GM11168 (cell line): ENCODE measurements around the gene C8G.

Experiments used
- in situ Hi-C: fragments of 300-500 bp; cut with MboI; formaldehyde crosslinking; loops from one replicate; pipeline ENCODE4 v1.12.0; 2022; ENCODE audit warnings: low sequenced_read_pairs; ENCODE audit not compliant: unreplicated experiment

The C8G gene

GRCh38 chr9:136952321-136952850, 7.3 kb downstream of the C8G start:
- in situ Hi-C loops = no loop called here

DNA sequence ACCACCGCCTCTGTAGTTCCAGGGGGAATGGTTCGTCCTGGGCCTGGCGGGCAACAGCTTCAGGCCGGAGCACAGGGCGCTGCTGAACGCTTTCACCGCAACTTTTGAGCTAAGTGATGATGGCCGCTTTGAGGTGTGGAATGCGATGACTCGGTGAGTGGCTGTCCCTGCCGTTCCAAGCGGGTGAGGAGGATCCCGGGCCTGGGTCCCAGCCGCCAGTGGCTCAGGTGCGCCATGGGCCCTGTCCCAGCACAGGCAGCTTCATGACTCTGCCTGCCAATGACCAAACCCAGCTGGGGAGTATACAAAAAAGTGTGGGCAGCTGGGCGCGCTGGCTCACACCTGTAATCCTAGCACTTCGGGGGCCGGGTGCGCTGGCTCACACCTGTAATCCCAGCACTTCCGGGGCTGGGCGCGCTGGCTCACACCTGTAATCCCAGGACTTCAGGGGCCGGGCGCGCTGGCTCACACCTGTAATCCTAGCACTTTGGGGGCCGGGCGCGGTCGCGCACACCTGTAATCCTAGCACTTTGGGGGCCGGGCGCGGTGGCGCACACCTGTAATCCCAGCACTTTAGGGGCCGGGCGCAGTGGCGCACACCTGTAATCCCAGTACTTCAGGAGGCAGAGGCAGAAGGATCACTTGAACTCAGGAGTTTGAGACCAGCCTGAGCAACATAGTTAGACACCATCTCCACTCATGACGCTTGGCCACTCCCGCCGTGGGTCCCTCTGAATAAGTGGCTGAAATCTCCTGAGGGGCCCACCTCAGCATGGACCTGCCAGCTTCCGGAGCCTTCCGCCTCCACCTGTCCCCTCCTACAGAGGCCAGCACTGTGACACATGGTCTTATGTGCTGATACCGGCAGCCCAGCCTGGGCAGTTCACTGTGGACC, 8.1 kb downstream of the C8G start:
- in situ Hi-C loops = no loop called here

DNA sequence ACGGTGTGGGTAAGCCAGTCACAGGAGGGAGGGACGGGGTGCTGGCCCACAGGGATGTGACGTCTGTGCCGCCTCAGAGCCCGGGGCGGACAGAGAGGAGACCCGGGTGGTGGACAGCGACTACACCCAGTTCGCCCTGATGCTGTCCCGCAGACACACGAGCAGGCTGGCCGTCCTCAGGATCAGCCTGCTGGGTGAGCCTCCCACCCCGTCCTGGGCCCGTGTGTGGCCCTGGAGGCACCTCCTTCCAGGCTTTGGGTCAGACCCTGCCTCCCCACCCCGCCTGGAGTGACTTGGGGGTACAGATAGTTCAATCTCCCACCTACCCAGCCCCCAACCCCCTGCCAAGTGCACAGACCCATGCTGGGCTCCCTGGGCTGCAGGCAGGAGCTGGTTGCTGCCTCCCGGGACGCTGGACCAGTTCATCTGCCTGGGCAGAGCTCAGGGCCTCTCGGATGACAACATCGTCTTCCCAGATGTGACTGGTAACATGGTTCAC, 8.8 kb downstream of the C8G start:
- in situ Hi-C loops = no loop called here

DNA sequence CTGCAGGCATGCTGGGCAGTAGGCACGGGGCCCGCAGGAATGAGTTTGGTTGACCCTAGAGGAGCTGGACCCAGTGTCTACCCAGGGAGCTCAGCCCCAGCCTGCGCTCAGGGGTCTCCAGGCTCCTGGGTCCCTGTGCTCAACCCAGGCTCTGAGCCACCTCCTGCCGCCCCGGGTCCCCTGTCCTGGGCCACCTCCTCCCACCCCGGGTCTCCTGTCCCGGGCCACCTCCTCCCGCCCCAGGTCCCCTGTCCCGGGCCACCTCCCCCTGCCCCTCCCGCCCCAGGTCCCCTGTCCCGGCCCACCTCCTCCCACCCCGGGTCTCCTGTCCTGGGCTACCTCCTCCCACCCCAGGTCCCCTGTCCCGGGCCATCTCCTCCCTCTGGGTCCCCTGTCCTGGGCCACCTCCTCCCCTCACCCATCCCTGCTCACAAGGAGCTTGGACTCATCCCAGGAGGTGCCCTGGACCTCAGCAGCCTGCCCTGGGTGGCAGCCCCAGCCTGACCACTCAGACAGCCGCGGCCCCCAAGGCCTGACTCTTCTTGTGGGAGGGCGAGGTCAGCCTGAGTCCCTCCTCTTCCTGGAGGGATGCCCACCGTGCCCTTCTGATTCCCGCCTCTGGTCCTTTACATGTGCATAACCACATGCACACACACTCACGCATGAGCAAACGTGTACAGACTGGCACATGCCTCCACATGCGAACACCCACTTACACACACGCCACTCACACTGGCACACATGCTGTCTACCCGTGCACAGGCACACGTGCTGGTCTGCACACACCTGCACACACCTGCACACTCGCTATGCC, 9.4 kb downstream of the C8G start:
- in situ Hi-C loops = no loop called here

GRCh38 chr9:136955202-136955942, 10.3 kb downstream of the C8G start:
- in situ Hi-C loops = no loop called here

GRCh38 chr9:136955943-136956335, 10.9 kb downstream of the C8G start:
- in situ Hi-C loops = no loop called here

DNA sequence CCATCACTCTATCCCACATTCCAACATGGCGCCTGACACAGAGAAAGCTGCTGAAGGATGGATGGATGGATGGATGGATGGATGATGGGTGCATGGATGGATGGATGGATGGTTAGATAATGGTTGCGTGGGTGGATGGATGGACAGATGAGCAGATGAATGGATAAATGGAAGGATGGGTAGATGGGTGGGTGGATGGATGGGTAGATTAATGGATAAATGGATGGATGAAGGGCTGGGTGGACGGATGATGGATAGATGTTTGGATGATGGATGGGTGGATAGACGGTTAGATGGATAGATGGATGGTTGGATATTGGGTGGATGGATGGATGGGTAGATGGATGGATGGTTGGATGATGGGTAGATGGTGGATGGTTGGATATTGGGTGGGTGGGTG, 11.6 kb downstream of the C8G start:
- in situ Hi-C loops = no loop called here

- in situ Hi-C loops = no loop called here
Measured at GRCh38 chr9:136957461-136957860, 12.4 kb downstream of the C8G start.

GRCh38 chr9:136957901-136958300, 12.9 kb downstream of the C8G start:
- in situ Hi-C loops = no loop called here

- in situ Hi-C loops = no loop called here
Measured at GRCh38 chr9:136958473-136958872, 13.4 kb downstream of the C8G start.

GRCh38 chr9:136958898-136959850, 14.1 kb downstream of the C8G start:
- in situ Hi-C loops = no loop called here

DNA sequence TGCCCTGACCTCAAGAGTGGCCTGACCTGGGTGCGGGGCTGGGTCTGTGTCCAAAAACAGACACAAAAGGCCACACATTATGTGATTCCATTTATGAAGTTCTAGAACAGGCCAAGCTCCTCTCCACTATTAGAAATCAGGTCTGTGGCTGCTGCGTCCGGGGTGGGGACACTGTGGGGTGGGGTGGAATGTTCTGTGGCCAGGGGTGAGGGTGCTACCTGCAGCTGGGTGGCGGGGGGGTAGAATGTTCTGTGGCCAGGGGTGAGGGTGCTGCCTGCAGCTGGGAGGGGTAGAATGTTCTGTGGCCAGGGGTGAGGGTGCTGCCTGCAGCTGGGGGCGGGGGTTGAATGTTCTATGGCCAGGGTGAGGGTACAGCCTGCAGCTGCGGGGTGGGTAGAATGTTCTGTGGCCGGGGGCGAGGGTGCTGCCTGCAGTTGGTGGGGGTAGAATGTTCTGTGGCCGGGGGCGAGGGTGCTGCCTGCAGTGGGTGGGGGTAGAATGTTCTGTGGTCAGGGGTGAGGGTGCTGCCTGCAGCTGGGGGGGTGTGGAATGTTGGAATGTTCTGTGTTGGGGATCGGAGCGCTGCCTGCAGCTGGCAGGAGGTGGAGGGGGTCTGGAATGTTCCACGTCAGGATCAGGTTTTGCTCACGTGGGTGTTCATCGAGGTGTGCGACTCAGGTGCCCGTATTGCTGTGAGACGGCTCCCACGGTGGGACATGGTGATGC, 15.3 kb downstream of the C8G start:
- in situ Hi-C loops = no loop called here

- in situ Hi-C loops = no loop called here
Measured at GRCh38 chr9:136960938-136961275, 15.9 kb downstream of the C8G start.

DNA sequence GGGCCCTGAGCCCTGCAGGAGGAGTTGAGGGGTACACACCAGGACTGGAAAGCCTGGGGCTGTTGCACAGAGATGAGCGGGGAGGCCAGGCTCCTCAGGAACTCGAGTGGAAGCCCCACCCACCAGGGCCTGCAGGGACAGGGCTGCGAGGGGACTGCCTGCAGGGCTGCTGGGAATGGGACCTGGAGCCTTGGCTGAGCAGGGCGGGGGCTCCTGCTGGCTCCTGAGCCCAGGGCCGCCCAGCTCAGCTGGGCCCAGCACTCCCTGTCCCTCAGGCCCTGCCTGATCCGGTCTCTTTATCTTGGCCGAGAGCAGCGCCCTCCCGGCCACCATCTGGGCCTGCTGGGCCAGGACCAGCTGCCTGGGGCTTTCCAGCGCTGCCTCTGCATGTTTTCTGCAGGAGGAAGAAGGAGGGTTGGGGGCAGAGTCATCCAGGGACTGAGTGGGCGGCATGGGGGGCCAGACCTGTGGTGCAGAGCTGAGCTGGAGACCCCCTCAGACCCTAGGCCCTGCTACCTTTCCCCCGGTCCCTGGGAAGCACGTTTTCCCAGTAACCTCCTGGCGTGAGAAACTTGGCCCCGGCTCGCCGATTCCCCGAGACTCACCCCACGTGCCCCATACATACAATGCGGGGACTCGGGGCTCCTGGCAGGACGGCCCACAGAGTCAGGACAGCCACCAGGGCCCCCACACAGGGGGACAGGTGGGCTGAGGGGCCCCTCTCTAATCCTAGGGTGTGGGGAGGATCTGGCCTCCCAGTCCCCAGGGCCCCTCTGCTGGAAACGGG, 16.4 kb downstream of the C8G start:
- in situ Hi-C loops = no loop called here

- in situ Hi-C loops = no loop called here
Measured at GRCh38 chr9:136962163-136962562, 17.1 kb downstream of the C8G start.

GRCh38 chr9:136962701-136963248, 17.7 kb downstream of the C8G start:
- in situ Hi-C loops = no loop called here

DNA sequence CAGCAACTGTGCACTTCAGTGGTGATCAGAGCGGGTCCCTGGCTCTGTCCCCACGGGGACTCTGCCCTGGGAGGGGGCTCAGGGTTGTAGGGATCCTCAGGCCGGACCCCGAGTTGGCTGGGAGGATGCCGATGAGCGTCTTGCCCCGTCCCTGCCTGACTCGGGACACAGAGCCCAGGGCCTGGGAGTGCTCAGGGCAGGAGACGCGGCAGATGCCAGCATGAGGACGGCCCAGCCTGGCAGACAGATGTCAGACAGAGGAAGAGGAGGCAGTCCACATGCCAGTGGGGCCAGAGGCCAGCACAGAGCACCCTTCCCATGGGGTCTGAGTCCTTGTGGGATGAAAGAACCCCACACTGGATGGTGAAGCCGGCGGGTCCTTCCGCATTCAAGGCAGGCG, 18.3 kb downstream of the C8G start:
- in situ Hi-C loops = no loop called here

- in situ Hi-C loops = no loop called here
Measured at GRCh38 chr9:136963751-136964150, 18.7 kb downstream of the C8G start.
